Ovary (tissue), 9 donors: Measurements from ENCODE around the gene EVL. TPM values are rescaled to one million over a fixed set of nuclear protein-coding genes. Genes with fewer than 3 reads are reported as not detected.

Source experiments
- DNase-seq, 5 donors: peaks; one replicate each; pipeline ENCODE4 v3.0.0-alpha.2; 2019 to 2020
- H3K27ac ChIP-seq, 2 donors: fragments of 200-600 bp; one replicate each; pipeline versions ENCODE4 v1.5.1 to v1.8.0; 2019 to 2022
- H3K27me3 ChIP-seq: fragments of 200-600 bp; one replicate; pipeline ENCODE4 v1.8.0; 2022
- H3K36me3 ChIP-seq: fragments of 200-600 bp; sonication (generic); one replicate; pipeline ENCODE4 v1.5.1; 2019
- H3K4me1 ChIP-seq: one replicate; pipeline ENCODE4 v1.8.1; 2013; ENCODE audit warnings: mild to moderate bottlenecking, moderate library complexity; ENCODE audit not compliant: insufficient read depth
- H3K4me3 ChIP-seq: fragments of 200-600 bp; sonication (generic); one replicate; pipeline ENCODE4 v1.5.1; 2017
- H3K9me3 ChIP-seq, 2 donors: fragments of 200-600 bp in 1 of 2; sonication (generic) in 1 of 2; one replicate each; pipeline versions ENCODE4 v1.5.1 to v1.8.1; 2013 to 2019; ENCODE audit warnings: mild to moderate bottlenecking in 1 of 2, moderate library complexity in 1 of 2
- CTCF ChIP-seq, 3 donors: fragments of 450-650 bp in 2 of 3; fragments of 200-600 bp in 1 of 3; IDR thresholded peaks; one replicate each; pipeline versions ENCODE4 v1.5.1 to v1.8.0; 2016 to 2022; ENCODE audit warnings: antibody characterized with exemption in 3 of 3, mild to moderate bottlenecking in 1 of 3
- EP300 ChIP-seq: sonication (generic); formaldehyde crosslinking; IDR thresholded peaks from one replicate; pipeline ENCODE4 v1.6.1; 2017; ENCODE audit warnings: antibody characterized with exemption
- POLR2A ChIP-seq: fragments of 450-650 bp; IDR thresholded peaks from one replicate; pipeline ENCODE4 v1.6.1; 2017; ENCODE audit warnings: antibody characterized with exemption, mild to moderate bottlenecking, moderate library complexity
- WGBS, 3 donors: extraction: QIAGEN DNeasy Blood & Tissue Kit in 1 of 3; methylation state at CpG; one replicate each; pipeline versions ENCODE4 v1.1.5 to v1.1.7; 2013 to 2017; 5-methylcytosine and 5-hydroxymethylcytosine counted together
- intact Hi-C, 4 donors: fragments of 100-400 bp; cut with DNase I; formaldehyde crosslinking; loops; one replicate each; pipeline versions ENCODE4 v1.11.0 to v1.15.1; 2022 to 2023
- polyA plus RNA-seq, 2 donors: library from polyadenylated mRNA; stranded (reverse); fragments of 200-250 nt in 1 of 2; fragments of 350-450 nt in 1 of 2; fragmentation: Illumina TruSeq in 1 of 2; extraction: RNeasy Lipid Tissue Mini Kit (QIAGEN cat#74804) in 1 of 2; gene quantifications; one replicate each; pipeline ENCODE4 v1.2.3, GENCODE V29; 2013 to 2014
- total RNA-seq, 7 donors: library from RNA; depleted of rRNA in 2 of 7; stranded (reverse); fragments of >200 nt in 2 of 7; fragmentation: NEBNext Ultra II Directional in 3 of 7; extraction: Animal tissue kit (Norgen Biotek cat#: 25700) in 3 of 7; gene quantifications; one replicate each; pipeline versions ENCODE4 v1.1.0 to v1.2.4, GENCODE V29; 2016 to 2023
- donor health status: DM: no; HTN: no; CAD: no; lungs with moderate emphysema.
- donor health status: DM: no; HTN: no; CAD: no.
- donor health status: Bipolar disorder and iron deficiency.
- donor health status: DM: yes; HTN: yes; CAD: no.
- donor health status: DM: no; HTN: no; CAD: no.
- donor health status: DM: yes; HTN: yes; CAD: no.

EVL gene
- total and polyA plus RNA-seq, 9 donors, result 41.0 to 105 (median 66.1) TPM

- no peak for DNase-seq
- no peaks in the 10 kb centered on the region for H3K36me3 ChIP-seq
- no peaks in the 10 kb centered on the region for H3K9me3 ChIP-seq
- intact Hi-C loops, result no loop called here
- no peak overlapping the region for H3K27ac ChIP-seq
- TF ChIP-seq POLR2A, result no peak
- TF ChIP-seq CTCF (IDR thresholded peaks at IDR 0.05), result no peak
- H3K27me3 ChIP-seq, result no peaks in the 10 kb centered on the region
- H3K4me3 ChIP-seq, result no peak overlapping the region
- H3K4me1 ChIP-seq, result no peaks in the 10 kb centered on the region
- 68 to 70% (median 69%) methylated on average over 9 of the region's 9 CpGs for WGBS, 3 donors
Observed at GRCh38 chr14:100078997-100079725, 13.9 kb downstream of the EVL start.

GRCh38 chr14:100079726-100080005, 14.4 kb downstream of the EVL start:
- no peak for TF ChIP-seq EP300
- TF ChIP-seq CTCF (IDR thresholded peaks at IDR 0.05), result no peak
- no peak for TF ChIP-seq POLR2A
- intact Hi-C loops, result no loop called here
- Histone ChIP-seq H3K9me3 (no peaks in the 10 kb centered on the region), H3K4me3 (no peak overlapping the region), H3K27me3 (no peaks in the 10 kb centered on the region), H3K27ac (no peak overlapping the region), H3K36me3 (no peaks in the 10 kb centered on the region), H3K4me1 (no peaks in the 10 kb centered on the region)
- DNase-seq, result no peak
- WGBS, 3 donors, result 66 to 80% (median 79%) methylated on average over 5 of the region's 5 CpGs

- Histone ChIP-seq H3K36me3 (no peaks in the 10 kb centered on the region), H3K4me1 (no peaks in the 10 kb centered on the region), H3K27me3 (no peaks in the 10 kb centered on the region), H3K4me3 (no peak overlapping the region), H3K27ac (no peak overlapping the region), H3K9me3 (no peaks in the 10 kb centered on the region)
- intact Hi-C loops, result no loop called here
- DNase-seq, result no peak
- TF ChIP-seq CTCF (IDR thresholded peaks at IDR 0.05) (no peak), EP300 (no peak), POLR2A (no peak)
- WGBS, 3 donors, result 90 to 95% (median 91%) methylated on average over 5 of the region's 5 CpGs
Observed at GRCh38 chr14:100080206-100080605, 15.0 kb downstream of the EVL start.

GRCh38 chr14:100081997-100082625, 16.9 kb downstream of the EVL start:
- Histone ChIP-seq H3K4me1 (no peaks in the 10 kb centered on the region), H3K9me3 (no peaks in the 10 kb centered on the region), H3K27ac (no peak overlapping the region), H3K36me3 (no peaks in the 10 kb centered on the region), H3K4me3 (no peak overlapping the region), H3K27me3 (no peaks in the 10 kb centered on the region)
- intact Hi-C loops, result no loop called here
- WGBS, 3 donors, result 92 to 96% (median 95%) methylated on average over 12 of the region's 12 CpGs
- DNase-seq, result no peak
- no peak for TF ChIP-seq POLR2A
- no peak for TF ChIP-seq EP300
- TF ChIP-seq CTCF (IDR thresholded peaks at IDR 0.05), result no peak
